K562 (cell line): Measurements from ENCODE around the gene USP7. TPM values are rescaled to one million over a fixed set of nuclear protein-coding genes. Genes with fewer than 3 reads are reported as not detected.

Experiments used
- ATAC-seq: fragments of 200-7000 bp; cut with Tn5 transposase; 3 replicates; pipeline ENCODE4 v1.9.1; 2020; ENCODE audit warnings: moderate library complexity
- BruUV-seq: library from RNA; stranded (reverse); fragments of 400-500 nt; replicated peaks from 2 replicates; lab custom pipeline; 2021; lab: Mats Ljungman, UMichigan
- CTCF ChIA-PET: fragments of 300-600 bp; formaldehyde crosslinking; extraction: SDS; loops from one replicate; lab custom pipeline; 2021; ENCODE audit warnings: low intra/inter-chr PET ratio; lab: Yijun Ruan, JAX
- POLR2A ChIA-PET: fragments of 300-600, 350-650 bp; sonication (Branson Sonifier 250); formaldehyde crosslinking; extraction: SDS; loops from one replicate; lab custom pipeline; 2021; ENCODE audit warnings: antibody characterized with exemption, inconsistent platforms; lab: Yijun Ruan, JAX
- DNase-seq, 4 experiments: peaks; one replicate each; pipeline versions ENCODE4 v3.0.0 to v3.0.0-alpha.2; 2011 to 2018; ENCODE audit warnings: low spot score in 3 of 4, mixed read lengths in 3 of 4; ENCODE audit errors: extremely low read depth in 1 of 4
- FAIRE-seq: peaks from 2 replicates; lab custom pipeline; 2011; peaks lifted over from hg19 to GRCh38; lab: Jason Lieb, UNC
- H2AFZ ChIP-seq: 2 replicates; pipeline ENCODE4 v1.6.0; 2011; ENCODE audit warnings: low read depth, low read length, control low read depth, inconsistent platforms
- H3K27ac ChIP-seq: fragments of 200-600 bp; 3 replicates; pipeline ENCODE4 v1.8.0; 2011; ENCODE audit warnings: low read depth, mild to moderate bottlenecking, control low read depth, inconsistent platforms, low read length, moderate library complexity, mixed read lengths; ENCODE audit errors: extremely low read depth
- H3K27me3 ChIP-seq, 2 experiments: fragments of 300-600 bp in 1 of 2; 2 replicates in 1 of 2; 3 replicates in 1 of 2; pipeline versions ENCODE4 v1.6.0 to v1.8.0; 2011; ENCODE audit warnings: inconsistent platforms in 2 of 2, low read length in 2 of 2, mild to moderate bottlenecking in 1 of 2, mixed read lengths in 1 of 2, moderate library complexity in 1 of 2; ENCODE audit not compliant: control insufficient read depth in 2 of 2, insufficient read depth in 2 of 2
- H3K36me3 ChIP-seq: fragments of 300-600 bp; 3 replicates; pipeline ENCODE4 v1.8.0; 2011; ENCODE audit warnings: mild to moderate bottlenecking, low read length, inconsistent platforms; ENCODE audit not compliant: control insufficient read depth, insufficient read depth
- H3K4me1 ChIP-seq, 2 experiments: fragments of 200-600 bp in 1 of 2; replicated peaks in 1 of 2; 2 replicates in 1 of 2; 3 replicates in 1 of 2; pipeline versions ENCODE4 v1.5.1 to v1.8.0; 2011; ENCODE audit warnings: inconsistent platforms in 2 of 2, low read length in 2 of 2, mild to moderate bottlenecking in 1 of 2, mixed read lengths in 1 of 2, moderate library complexity in 1 of 2; ENCODE audit not compliant: control insufficient read depth in 2 of 2, insufficient read depth in 2 of 2
- H3K4me2 ChIP-seq: 2 replicates; pipeline ENCODE4 v1.6.1; 2011; ENCODE audit warnings: low read length, control low read depth, inconsistent platforms, mixed read lengths; ENCODE audit not compliant: insufficient read depth
- H3K4me3 ChIP-seq: fragments of 200-600 bp; sonication (generic), shearing (Covaris generic); 2 replicates; pipeline ENCODE4 v1.5.1; 2016; ENCODE audit warnings: control low read depth, inconsistent platforms
- H3K79me2 ChIP-seq: fragments of 200-600 bp; 3 replicates; pipeline ENCODE4 v1.8.0; 2011; ENCODE audit warnings: low read length, inconsistent platforms; ENCODE audit not compliant: control insufficient read depth, insufficient read depth
- H3K9ac ChIP-seq, 2 experiments: 2 replicates each; pipeline versions ENCODE4 v1.6.0 to v1.6.1; 2011; ENCODE audit warnings: low read depth in 2 of 2, low read length in 2 of 2, control low read depth in 1 of 2, inconsistent platforms in 1 of 2, mild to moderate bottlenecking in 1 of 2, mixed read lengths in 1 of 2; ENCODE audit not compliant: insufficient read depth in 1 of 2
- H3K9me1 ChIP-seq: one replicate; pipeline ENCODE4 v1.6.0; 2011; ENCODE audit warnings: inconsistent platforms, mild to moderate bottlenecking, low read length, moderate library complexity; ENCODE audit not compliant: control insufficient read depth, insufficient read depth
- H3K9me3 ChIP-seq: replicated peaks from 2 replicates; pipeline ENCODE4 v1.5.1; 2011; ENCODE audit warnings: low read depth, low read length, inconsistent platforms; ENCODE audit not compliant: control insufficient read depth, insufficient read depth
- H4K20me1 ChIP-seq: replicated peaks from 2 replicates; pipeline ENCODE4 v1.6.1; 2011; ENCODE audit warnings: low read length, inconsistent platforms, mixed read lengths; ENCODE audit not compliant: control insufficient read depth, insufficient read depth
- ADNP ChIP-seq: fragments of 200-800 bp; sonication (Bioruptor generic); IDR thresholded peaks from 2 replicates; pipeline ENCODE4 v1.6.1; 2016; ENCODE audit warnings: missing genetic modification characterization, missing compliant biosample characterization
- CCAR2 ChIP-seq: fragments of 200-400 bp; formaldehyde crosslinking; IDR thresholded peaks from 2 replicates; pipeline ENCODE4 v1.6.1; 2017; ENCODE audit warnings: mild to moderate bottlenecking, low read depth, low read length
- ERF ChIP-seq: fragments of 450-650 bp; formaldehyde crosslinking; IDR thresholded peaks from 2 replicates; pipeline ENCODE4 v1.4.0; 2020; ENCODE audit warnings: mild to moderate bottlenecking, mixed read lengths
- ILF3 ChIP-seq: fragments of 450-650 bp; IDR thresholded peaks from 2 replicates; pipeline ENCODE4 v1.6.1; 2018; ENCODE audit warnings: antibody characterized with exemption, mild to moderate bottlenecking, moderate library complexity, borderline replicate concordance
- KLF6 ChIP-seq: fragments of 250-450 bp; sonication (Bioruptor Pico); IDR thresholded peaks from 2 replicates; pipeline ENCODE4 v1.4.0; 2020; ENCODE audit warnings: mild to moderate bottlenecking, moderate library complexity, borderline replicate concordance
- MYNN ChIP-seq, 2 experiments: sonication (generic); formaldehyde crosslinking in 1 of 2; IDR thresholded peaks; 2 replicates each; pipeline versions ENCODE4 v1.5.0 to v1.6.1; 2016 to 2020; ENCODE audit warnings: antibody characterized with exemption in 1 of 2, missing genetic modification reagents in 1 of 2
- POLR2A ChIP-seq: fragments of 450-650 bp; conservative IDR thresholded peaks from 2 replicates; pipeline ENCODE4 v1.6.1; 2016
- POLR2B ChIP-seq: fragments of 450-650 bp; IDR thresholded peaks from 2 replicates; pipeline ENCODE4 v1.6.1; 2018; ENCODE audit warnings: low read depth; ENCODE audit not compliant: partially characterized antibody
- POLR2G ChIP-seq: fragments of 200-400 bp; formaldehyde crosslinking; IDR thresholded peaks from 2 replicates; pipeline ENCODE4 v1.6.1; 2017; ENCODE audit warnings: low read depth, mild to moderate bottlenecking, antibody characterized with exemption, low read length, moderate library complexity
- POLR3A ChIP-seq: IDR thresholded peaks from 2 replicates; pipeline ENCODE4 v1.6.1; 2011; ENCODE audit warnings: borderline replicate concordance, mild to moderate bottlenecking, moderate library complexity; ENCODE audit not compliant: insufficient read length, insufficient read depth; ENCODE audit errors: extremely low read depth
- RBM22 ChIP-seq: fragments of 200-400 bp; formaldehyde crosslinking; IDR thresholded peaks from 2 replicates; pipeline ENCODE4 v1.6.1; 2018; ENCODE audit warnings: low read length, low read depth; ENCODE audit not compliant: poor library complexity, severe bottlenecking
- RCOR1 ChIP-seq, 2 experiments: IDR thresholded peaks; 2 replicates each; pipeline ENCODE4 v1.6.1; 2012; ENCODE audit warnings: low read depth in 2 of 2, low read length in 2 of 2, borderline replicate concordance in 1 of 2, improper control_type of control experiment in 1 of 2
- SIRT6 ChIP-seq: IDR thresholded peaks from one replicate; pipeline ENCODE4 v1.6.1; 2012; ENCODE audit warnings: low read depth, mild to moderate bottlenecking, control low read depth, inconsistent platforms, low read length, moderate library complexity
- SP1 ChIP-seq: sonication (generic); formaldehyde crosslinking; IDR thresholded peaks from 2 replicates; pipeline ENCODE4 v1.8.1; 2022; ENCODE audit warnings: mild to moderate bottlenecking, missing genetic modification reagents
- ZNF133 ChIP-seq: fragments of 250-450 bp; sonication (Bioruptor Pico); IDR thresholded peaks from 2 replicates; pipeline ENCODE4 v1.4.0; 2020; ENCODE audit warnings: mild to moderate bottlenecking
- ZZZ3 ChIP-seq: fragments of 450-650 bp; IDR thresholded peaks from 2 replicates; pipeline ENCODE4 v1.6.1; 2016; ENCODE audit warnings: antibody characterized with exemption, mild to moderate bottlenecking, moderate library complexity
- WGBS: fragments of 100-300 bp; shearing (Covaris generic); methylation state at CpG from one replicate; pipeline ENCODE4 v1.1.6; 2016; ENCODE audit warnings: low coverage, mixed read lengths; ENCODE audit not compliant: insufficient coverage; ENCODE audit errors: missing lambda C conversion rate; 5-methylcytosine and 5-hydroxymethylcytosine counted together
- in situ Hi-C: fragments of 300-500 bp; cut with MboI; formaldehyde crosslinking; loops from 4 replicates; pipeline ENCODE4 v1.15.0; 2018; ENCODE audit warnings: inconsistent platforms, mixed read lengths
- intact Hi-C: fragments of 100-400 bp; cut with micrococcal nuclease; formaldehyde crosslinking; loops from 2 replicates; pipeline ENCODE4 v1.14.2; 2022
- polyA plus RNA-seq, 8 experiments: library from polyadenylated mRNA; depleted of rRNA in 4 of 8; stranded (reverse) in 5 of 8; unstranded in 3 of 8; fragments of >200 nt; fragmentation: Nextera tagmentation in 2 of 8; fragmentation: Illumina TruSeq in 1 of 8; extraction: Ambion mirVana in 2 of 8; extraction: Trizol in 1 of 8; gene quantifications; 2 replicates each; pipeline versions ENCODE4 v1.2.1 to v1.2.3, GENCODE V29; 2011 to 2014; ENCODE audit warnings: inconsistent platforms in 1 of 8, missing spikeins in 1 of 8
- total RNA-seq, 7 experiments: library from RNA; depleted of rRNA in 6 of 7; stranded (reverse); fragments of >200 nt in 6 of 7; fragmentation: Illumina TruSeq in 2 of 7; extraction: Trizol in 2 of 7; gene quantifications; 2 replicates each; pipeline versions ENCODE4 v1.2.1 to v1.2.3, GENCODE V29; 2011 to 2021; ENCODE audit warnings: low replicate concordance in 1 of 7
- TF ChIP-seq, protein P1 (sequence below): fragments of 450-650 bp; formaldehyde crosslinking; conservative IDR thresholded peaks from 2 replicates; pipeline ENCODE4 v1.4.0; 2022; ENCODE audit warnings: mild to moderate bottlenecking, missing genetic modification characterization

USP7 gene
- total and polyA plus RNA-seq, 9 of the 15 experiments (the other 6 are each of a cell fraction or from before 2014, with no cell fraction given): 17.1 to 145 (median 57.9) TPM

DNA sequence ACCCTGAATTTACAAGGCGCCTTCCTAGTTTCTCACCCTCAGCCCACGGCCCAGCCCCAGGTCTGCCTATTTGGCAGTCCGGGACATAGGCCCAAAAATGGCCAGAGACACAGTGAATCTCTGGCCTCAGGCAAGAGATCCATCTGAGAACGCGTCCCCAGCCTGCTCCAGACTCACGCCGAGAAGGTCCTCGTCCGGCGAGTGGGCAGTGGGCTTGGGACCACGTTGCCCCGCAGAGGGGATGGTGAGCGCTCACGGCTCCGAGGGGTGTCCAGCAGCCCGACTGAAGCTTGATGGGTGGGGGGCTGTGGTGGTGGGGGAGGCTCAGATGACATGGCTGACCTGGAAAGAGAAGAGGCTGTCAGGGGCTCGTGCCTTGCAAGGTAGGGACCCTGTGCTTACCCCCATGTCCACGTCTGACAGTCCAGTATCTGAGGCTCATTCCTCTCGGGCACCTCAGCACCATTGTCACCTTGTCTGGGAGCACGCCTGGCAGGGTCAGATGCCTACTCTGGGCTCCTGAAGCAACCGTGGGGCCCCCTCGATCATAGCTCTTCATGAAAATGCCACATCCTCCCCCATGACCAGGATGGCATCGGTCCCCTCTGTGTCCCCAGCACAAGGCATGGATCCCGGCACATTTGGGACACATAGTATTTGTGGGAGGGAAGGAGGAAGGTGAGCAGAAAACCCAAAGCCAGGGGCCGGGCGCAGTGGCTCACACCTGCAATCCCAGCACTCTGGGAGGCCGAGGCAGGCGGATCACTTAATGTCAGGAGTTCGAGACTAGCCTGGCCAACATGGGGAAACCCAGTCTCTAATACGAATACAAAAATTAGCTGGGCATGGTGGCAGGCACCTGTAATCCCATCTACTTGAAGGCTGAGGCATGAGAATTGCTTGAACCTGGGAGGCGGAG, 104.5 kb downstream of the USP7 start:
- Histone ChIP-seq H3K4me3 (no peak overlapping the region), H3K9ac (peak overlapping the region in 1 of 2 experiments; percentile 21; a peak in 1 of 4 replicates), H3K9me3 (no peaks in the 10 kb centered on the region), H3K4me1 (peaks cover 22 to 43% of the 10 kb centered on the region in 2 experiments), H2AFZ (no peak overlapping the region), H3K79me2 (peaks cover 48% of the 10 kb centered on the region), H3K27ac (no peak overlapping the region), H3K27me3 (no peaks in the 10 kb centered on the region)
- no peak for ATAC-seq
- 97% methylated on average over 29 of the region's 31 CpGs for WGBS
- no peak for DNase-seq
- FAIRE-seq: no peak
- intact Hi-C loops: no loop called here
- CTCF ChIA-PET: interaction anchor here (0.6 kb wide), 1 partner anchor 21 kb away, joined by 5 read pairs; no protein-coding TSS in a partner anchor
- BruUV-seq: no TSS peak
- TF ChIP-seq ERF (CRISPR knock-in tag) (no peak), RBM22 (peak; percentile 88), ILF3 (no peak), SIRT6 (no peak), RCOR1 (IDR thresholded peaks at IDR 0.05; ENCODE audit: borderline replicate concordance in 1 of 2, low read depth in 2 of 2, low read length in 2 of 2) (no peak), MYNN (IDR thresholded peaks at IDR 0.05) (peak; percentile 53; the same call in 1 of the 2 replicates), MYNN (CRISPR knock-in tag; IDR thresholded peaks at IDR 0.05) (no peak), POLR3A (no peak), POLR2B (peak; percentile 7), POLR2A (peak; percentile 33; the same call in 1 of the 2 replicates), KLF6 (CRISPR knock-in tag) (no peak), ZZZ3 (no peak), CCAR2 (no peak), POLR2G (peak; percentile 52), SP1 (no peak), ADNP (tag) (no peak), ZNF133 (CRISPR knock-in tag) (no peak)
- TF ChIP-seq, protein P1, sequence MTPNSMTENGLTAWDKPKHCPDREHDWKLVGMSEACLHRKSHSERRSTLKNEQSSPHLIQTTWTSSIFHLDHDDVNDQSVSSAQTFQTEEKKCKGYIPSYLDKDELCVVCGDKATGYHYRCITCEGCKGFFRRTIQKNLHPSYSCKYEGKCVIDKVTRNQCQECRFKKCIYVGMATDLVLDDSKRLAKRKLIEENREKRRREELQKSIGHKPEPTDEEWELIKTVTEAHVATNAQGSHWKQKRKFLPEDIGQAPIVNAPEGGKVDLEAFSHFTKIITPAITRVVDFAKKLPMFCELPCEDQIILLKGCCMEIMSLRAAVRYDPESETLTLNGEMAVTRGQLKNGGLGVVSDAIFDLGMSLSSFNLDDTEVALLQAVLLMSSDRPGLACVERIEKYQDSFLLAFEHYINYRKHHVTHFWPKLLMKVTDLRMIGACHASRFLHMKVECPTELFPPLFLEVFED: no peak
- TF ChIP-seq, all 486 proteins: peak for 5
- in situ Hi-C loops: no loop called here
- POLR2A ChIA-PET: interaction anchor here (0.7 to 2.4 kb wide), 6 partner anchors 8 to 1885 kb away, joined by 3 to 5 read pairs (median 4); partner anchors contain the start of gene NUBP1
- Histone ChIP-seq H3K36me3 (peaks cover 56% of the 10 kb centered on the region; the same call in 2 of the 3 replicates), H3K9me1 (peaks cover 9% of the 10 kb centered on the region), H4K20me1 (peaks cover 27% of the 10 kb centered on the region), H3K4me2 (no peak overlapping the region)
